ENCODE results near the gene RANGAP1. TPM values are rescaled to one million over a fixed set of nuclear protein-coding genes. Genes with fewer than 3 reads are reported as not detected.

Gene RANGAP1
- total RNA-seq, 1 experiment from 2014 or later, result 97.9 TPM

- DNase-seq (ENCODE audit: low read depth), result no peak
Observed at GRCh38 chr22:41257696-41258095, 28.3 kb downstream of the RANGAP1 start.

DNA sequence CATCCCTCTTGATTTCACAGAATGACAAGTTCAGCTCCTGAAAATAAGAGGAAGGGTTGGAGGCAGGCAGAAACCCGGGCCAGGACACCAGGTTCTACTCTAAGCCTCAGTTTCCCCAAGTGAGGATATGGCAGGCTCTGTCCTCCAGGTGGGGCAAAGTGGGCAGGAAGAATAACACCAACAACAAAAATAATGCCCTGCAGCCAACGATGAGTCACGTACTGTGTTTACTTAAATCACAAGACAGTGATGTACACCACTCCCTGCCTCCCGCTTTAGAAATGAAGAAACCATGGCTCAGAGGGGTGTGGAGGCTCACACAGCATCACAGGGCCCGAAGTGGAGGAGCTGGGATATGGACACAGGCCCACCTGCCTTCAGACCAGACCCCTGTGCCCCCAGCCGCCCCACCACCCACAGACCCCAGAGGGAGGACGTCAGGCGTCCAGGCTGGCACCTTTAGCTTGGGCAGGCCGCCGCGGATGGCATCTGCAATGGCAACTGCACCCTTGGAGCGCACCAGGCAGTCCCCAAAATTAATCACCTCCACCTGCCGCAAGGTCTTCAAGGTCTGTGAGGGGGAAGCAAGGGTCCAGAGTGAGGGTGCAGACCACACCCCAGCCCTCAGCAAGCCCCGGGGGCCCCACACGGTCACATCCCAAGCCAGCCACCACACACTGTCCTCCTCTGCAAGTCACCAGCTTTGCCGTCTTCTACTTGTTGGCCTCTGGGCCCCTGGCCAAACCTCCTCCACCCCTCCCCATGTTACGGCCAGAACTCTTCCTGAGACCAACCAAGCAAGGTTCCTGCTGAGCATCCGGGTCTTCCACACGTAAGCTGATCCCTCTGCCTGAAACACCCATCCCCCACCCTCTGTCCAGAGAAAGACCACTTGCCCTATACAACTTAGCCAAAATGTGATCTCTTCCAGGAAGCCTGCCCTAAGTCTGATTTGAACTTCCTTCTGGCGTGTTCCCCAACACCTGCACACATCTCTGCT lies 29.4 kb downstream of the RANGAP1 start:
- DNase-seq (ENCODE audit: low read depth), result peak; percentile 76

- DNase-seq (ENCODE audit: low read depth), result no peak
Observed at GRCh38 chr22:41254230-41254629, 31.8 kb downstream of the RANGAP1 start.

DNA sequence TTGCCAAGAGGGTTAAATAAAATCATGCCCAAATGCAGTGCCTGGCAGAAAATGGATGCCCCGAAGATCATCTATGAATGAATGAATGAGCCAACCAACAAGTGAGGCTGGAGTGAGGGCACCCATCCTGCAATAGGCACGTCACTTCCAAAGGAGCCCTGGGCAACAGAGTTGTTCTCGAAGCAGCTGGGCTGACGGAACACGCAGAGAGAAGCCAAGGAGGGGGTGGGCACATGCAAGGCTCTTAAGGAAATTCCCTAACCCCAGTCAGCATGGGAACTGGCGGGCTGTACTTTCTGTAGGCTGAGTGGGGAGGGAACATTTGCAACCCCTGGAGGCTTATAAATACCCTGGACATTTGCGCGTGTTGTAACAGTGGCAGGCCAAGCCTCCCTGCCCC lies 33.6 kb downstream of the RANGAP1 start:
- no peak for DNase-seq (ENCODE audit: low read depth)

- no peak for DNase-seq (ENCODE audit: low read depth)
Observed at GRCh38 chr22:41250127-41250526, 35.9 kb downstream of the RANGAP1 start.

- no peak for DNase-seq (ENCODE audit: low read depth)
Observed at GRCh38 chr22:41249442-41249841, 36.5 kb downstream of the RANGAP1 start.

- DNase-seq (ENCODE audit: low read depth), result no peak
Observed at GRCh38 chr22:41248758-41249157, 37.2 kb downstream of the RANGAP1 start.

DNA sequence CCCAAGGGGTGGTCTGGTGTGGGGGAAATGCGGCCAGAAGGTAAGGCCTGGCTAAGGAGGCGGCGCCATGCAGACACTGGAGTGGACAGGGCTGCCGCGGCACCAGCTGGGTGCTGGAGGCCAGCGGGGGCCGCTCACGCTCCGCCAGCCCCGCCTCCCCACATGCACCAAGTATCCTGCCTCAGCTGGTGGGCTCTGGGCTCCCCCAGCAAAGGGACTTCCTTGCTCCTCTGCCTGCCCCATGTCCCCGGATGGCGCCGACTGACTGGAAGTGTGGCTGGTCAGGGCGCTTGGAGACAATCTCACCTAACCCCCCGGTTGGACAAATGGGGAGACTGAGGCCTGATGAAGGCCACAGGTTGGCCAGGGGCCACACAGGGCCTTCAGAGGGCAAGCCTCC lies 37.7 kb downstream of the RANGAP1 start:
- no peak for DNase-seq (ENCODE audit: low read depth)

- DNase-seq (ENCODE audit: low read depth), result no peak
Observed at GRCh38 chr22:41247703-41248102, 38.3 kb downstream of the RANGAP1 start.

DNA sequence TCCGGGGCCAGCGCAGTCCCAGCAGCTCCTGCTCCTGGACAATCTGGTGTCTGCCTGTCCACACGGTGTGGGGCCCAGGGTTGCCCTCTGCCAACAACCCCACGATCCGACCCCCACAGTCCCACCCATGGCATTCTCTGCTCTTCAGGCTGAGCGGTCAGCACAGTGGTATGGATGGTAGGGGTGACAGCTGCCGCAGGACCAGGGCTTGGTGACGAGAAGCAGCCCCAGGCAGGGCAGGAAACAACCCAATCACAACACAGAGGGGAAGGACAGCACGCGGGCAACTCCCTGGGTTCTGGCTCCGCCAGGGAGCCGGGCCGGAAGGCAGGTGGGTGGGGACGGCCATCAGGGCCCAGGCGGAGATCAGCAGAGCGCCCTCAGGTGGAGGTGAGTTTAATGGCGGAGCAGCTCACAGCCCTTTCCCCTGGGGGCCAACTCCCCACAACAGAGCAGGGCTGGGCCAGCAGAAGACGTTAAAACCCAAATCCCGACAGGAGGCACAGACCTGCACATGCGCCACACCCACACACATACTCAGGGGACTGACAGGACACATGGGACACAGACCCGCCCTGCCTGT lies 40.0 kb downstream of the RANGAP1 start:
- no peak for DNase-seq (ENCODE audit: low read depth)

GRCh38 chr22:41243361-41243760 lies 42.6 kb downstream of the RANGAP1 start:
- peak; percentile 9 for DNase-seq (ENCODE audit: low read depth)

GRCh38 chr22:41242396-41243117 lies 43.4 kb downstream of the RANGAP1 start:
- peak; percentile 34 for DNase-seq (ENCODE audit: low read depth)

- DNase-seq (ENCODE audit: low read depth), result no peak
Observed at GRCh38 chr22:41241133-41241676, 44.8 kb downstream of the RANGAP1 start.

GRCh38 chr22:41240377-41241132 lies 45.4 kb downstream of the RANGAP1 start, which contains the start of gene CHADL:
TSS of gene CHADL (minus strand) at chr22:41240931. CDS start at chr22:41240881, 50 bp downstream.
- no peak for DNase-seq (ENCODE audit: low read depth)

DNA sequence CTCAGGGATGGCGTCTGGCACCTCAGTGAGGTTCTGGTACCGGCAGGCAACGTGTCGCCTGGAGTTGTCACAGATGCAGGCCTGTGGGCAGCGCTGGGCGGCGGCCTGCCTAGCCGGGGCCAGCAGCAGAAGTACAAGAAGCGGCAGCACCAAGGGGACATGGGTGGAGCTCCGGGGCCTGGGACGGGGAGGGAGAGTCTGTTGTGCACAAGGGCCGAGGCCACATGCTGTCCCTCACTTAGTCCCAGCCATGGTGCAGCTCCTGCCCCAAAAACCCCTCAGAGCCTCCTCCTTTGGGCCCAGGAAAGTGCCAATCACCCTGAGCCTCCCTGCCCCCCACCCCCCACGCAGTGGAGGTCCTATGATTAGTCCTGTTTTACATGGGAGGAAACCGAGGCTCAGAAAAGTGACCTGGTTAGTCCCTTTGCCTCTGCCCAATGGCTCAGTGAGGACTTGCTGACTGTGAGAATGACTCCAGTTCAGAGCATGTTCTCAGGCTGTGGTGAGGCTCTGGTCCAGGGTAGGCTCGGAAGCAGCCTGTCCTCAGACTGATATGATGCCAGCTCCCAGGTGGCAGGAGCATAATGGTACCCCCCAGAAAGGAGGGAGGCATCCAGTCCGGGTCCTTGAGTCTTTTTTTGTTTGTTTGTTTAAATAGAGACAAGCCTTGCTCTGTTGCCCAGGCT lies 46.4 kb downstream of the RANGAP1 start:
- no peak for DNase-seq (ENCODE audit: low read depth)

- no peak for DNase-seq (ENCODE audit: low read depth)
Observed at GRCh38 chr22:41238570-41239442, 47.2 kb downstream of the RANGAP1 start.

DNA sequence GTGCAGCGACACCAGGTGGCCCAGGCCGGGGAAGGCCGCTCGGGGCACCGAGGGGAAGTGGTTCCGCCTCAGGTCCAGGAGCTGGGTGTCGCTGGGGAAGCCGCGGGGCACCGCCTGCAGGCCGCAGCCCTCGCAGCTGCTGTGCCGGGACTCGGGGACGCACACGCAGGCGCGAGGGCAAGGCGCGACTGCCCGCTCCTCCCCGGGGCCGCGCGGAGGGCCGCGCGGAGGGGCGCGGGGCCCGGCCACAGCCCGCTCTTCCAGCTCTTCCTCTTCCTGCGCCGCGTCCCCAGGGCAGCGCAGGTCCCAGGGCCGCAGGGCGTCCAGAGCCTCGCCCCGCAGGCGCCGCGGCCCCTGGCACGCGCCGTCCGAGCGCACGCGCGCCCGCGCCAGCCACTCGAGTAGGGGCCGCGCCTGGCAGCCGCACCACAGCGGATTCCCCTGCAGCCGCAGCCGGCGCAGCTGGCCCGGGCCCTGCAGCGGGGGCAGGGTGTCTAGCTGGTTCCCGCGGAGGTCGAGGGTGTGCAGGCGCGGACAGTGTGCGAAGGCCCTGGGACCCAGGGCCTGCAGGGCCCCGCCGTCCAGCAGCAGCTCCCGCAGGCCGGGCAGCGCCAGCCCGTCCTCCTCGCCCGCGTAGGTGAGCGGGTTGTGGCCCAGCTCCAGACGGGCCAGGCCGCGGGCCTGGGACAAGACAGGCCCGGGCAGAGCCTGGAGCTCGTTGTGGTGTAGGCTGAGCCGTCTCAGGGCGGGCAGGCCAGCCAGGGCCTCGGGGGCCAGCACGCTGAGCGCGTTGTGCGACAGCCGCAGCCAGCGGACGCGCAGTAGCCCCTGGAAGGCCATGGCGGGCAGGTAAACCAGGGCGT lies 48.0 kb downstream of the RANGAP1 start:
- DNase-seq (ENCODE audit: low read depth), result no peak

GRCh38 chr22:41237036-41237706 lies 48.8 kb downstream of the RANGAP1 start:
- DNase-seq (ENCODE audit: low read depth), result no peak
